ENCODE data around the gene SP140.
"Not testable (repeated sequence)": the region's sequence is repeated elsewhere in the genome, so short reads cannot be mapped to it uniquely, and the experiment has no call there.

DNA sequence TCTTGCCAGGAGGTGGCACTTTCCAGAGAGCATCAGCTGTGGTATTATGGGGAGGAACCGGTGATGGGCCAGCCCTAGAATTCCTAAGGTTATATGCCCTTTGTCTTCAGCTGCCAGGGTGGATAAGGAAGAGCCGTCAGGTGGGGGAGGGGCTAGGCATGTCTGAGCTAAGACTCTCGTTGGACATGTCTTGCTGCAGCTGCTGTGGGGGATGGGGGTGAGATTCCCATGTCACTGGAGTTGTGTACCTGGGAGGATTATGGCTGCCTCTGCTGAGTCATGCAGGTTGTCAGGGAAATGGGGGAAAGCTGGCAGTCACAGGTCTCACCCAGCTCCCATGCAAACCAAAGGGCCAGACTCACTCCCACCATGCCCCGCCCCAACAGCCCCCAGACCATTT, 39.4 kb downstream of the SP140 start:
- TF ChIP-seq, protein P1, sequence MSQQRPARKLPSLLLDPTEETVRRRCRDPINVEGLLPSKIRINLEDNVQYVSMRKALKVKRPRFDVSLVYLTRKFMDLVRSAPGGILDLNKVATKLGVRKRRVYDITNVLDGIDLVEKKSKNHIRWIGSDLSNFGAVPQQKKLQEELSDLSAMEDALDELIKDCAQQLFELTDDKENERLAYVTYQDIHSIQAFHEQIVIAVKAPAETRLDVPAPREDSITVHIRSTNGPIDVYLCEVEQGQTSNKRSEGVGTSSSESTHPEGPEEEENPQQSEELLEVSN (IDR thresholded peaks at IDR 0.05): not testable (repeated sequence)
- TF ChIP-seq, protein P2, sequence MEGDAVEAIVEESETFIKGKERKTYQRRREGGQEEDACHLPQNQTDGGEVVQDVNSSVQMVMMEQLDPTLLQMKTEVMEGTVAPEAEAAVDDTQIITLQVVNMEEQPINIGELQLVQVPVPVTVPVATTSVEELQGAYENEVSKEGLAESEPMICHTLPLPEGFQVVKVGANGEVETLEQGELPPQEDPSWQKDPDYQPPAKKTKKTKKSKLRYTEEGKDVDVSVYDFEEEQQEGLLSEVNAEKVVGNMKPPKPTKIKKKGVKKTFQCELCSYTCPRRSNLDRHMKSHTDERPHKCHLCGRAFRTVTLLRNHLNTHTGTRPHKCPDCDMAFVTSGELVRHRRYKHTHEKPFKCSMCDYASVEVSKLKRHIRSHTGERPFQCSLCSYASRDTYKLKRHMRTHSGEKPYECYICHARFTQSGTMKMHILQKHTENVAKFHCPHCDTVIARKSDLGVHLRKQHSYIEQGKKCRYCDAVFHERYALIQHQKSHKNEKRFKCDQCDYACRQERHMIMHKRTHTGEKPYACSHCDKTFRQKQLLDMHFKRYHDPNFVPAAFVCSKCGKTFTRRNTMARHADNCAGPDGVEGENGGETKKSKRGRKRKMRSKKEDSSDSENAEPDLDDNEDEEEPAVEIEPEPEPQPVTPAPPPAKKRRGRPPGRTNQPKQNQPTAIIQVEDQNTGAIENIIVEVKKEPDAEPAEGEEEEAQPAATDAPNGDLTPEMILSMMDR (IDR thresholded peaks at IDR 0.05; ENCODE audit: control extremely low read depth in 1 of 3, insufficient read depth in 1 of 3, low read depth in 1 of 3, low read length in 3 of 3): not testable (repeated sequence)
- TF ChIP-seq CREB1 (IDR thresholded peaks at IDR 0.05); EGR1 (IDR thresholded peaks at IDR 0.05; ENCODE audit: borderline replicate concordance, low read depth, low read length); POLR2A (IDR thresholded peaks at IDR 0.05; ENCODE audit: control extremely low read depth in 1 of 2, low read depth in 2 of 2, low read length in 2 of 2); YY1 (IDR thresholded peaks at IDR 0.05; ENCODE audit: low read depth, low read length); SUZ12 (IDR thresholded peaks at IDR 0.05; ENCODE audit: low read length); RNF2 (IDR thresholded peaks at IDR 0.05; ENCODE audit: borderline replicate concordance, low read depth, low read length, missing control alignments, poor library complexity, severe bottlenecking); TCF12 (IDR thresholded peaks at IDR 0.05; ENCODE audit: low read depth, low read length); EZH2 (IDR thresholded peaks at IDR 0.05; ENCODE audit: low read depth, low read length, severe bottlenecking): not testable (repeated sequence)
- TF ChIP-seq, protein P3, sequence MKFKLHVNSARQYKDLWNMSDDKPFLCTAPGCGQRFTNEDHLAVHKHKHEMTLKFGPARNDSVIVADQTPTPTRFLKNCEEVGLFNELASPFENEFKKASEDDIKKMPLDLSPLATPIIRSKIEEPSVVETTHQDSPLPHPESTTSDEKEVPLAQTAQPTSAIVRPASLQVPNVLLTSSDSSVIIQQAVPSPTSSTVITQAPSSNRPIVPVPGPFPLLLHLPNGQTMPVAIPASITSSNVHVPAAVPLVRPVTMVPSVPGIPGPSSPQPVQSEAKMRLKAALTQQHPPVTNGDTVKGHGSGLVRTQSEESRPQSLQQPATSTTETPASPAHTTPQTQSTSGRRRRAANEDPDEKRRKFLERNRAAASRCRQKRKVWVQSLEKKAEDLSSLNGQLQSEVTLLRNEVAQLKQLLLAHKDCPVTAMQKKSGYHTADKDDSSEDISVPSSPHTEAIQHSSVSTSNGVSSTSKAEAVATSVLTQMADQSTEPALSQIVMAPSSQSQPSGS (IDR thresholded peaks at IDR 0.05; ENCODE audit: low read length): not testable (repeated sequence)
- TF ChIP-seq, protein P4, sequence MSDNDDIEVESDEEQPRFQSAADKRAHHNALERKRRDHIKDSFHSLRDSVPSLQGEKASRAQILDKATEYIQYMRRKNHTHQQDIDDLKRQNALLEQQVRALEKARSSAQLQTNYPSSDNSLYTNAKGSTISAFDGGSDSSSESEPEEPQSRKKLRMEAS (IDR thresholded peaks at IDR 0.05): not testable (repeated sequence)
